Measurements from ENCODE around the gene CACNA1B. TPM values are rescaled to one million over a fixed set of nuclear protein-coding genes. Genes with fewer than 3 reads are reported as not detected.
A peak's percentile ranks its signal among the peaks of the same experiment; 100 is the strongest.
"Not testable (repeated sequence)": the region's sequence is repeated elsewhere in the genome, so short reads cannot be mapped to it uniquely, and the experiment has no call there.

The CACNA1B gene
- total RNA-seq, 1 donor from 2014 or later = 0.84 TPM

- peak overlapping the region; percentile 48 for H3K4me3 ChIP-seq (ENCODE audit: low read depth, low read length)
- not testable (repeated sequence) for DNase-seq (ENCODE audit: low read depth); H3K36me3 ChIP-seq (ENCODE audit: control insufficient read depth, insufficient read depth, low read length); H3K27me3 ChIP-seq (ENCODE audit: control insufficient read depth, insufficient read depth, low read length)
These were observed 272.4 kb downstream of the CACNA1B start for GRCh38 chr9:138149672-138150656.

- H3K36me3 ChIP-seq (ENCODE audit: control insufficient read depth, insufficient read depth, low read length); H3K4me3 ChIP-seq (ENCODE audit: low read depth, low read length); H3K27me3 ChIP-seq (ENCODE audit: control insufficient read depth, insufficient read depth, low read length); DNase-seq (ENCODE audit: low read depth): not testable (repeated sequence)
These were observed 278.2 kb downstream of the CACNA1B start for GRCh38 chr9:138155788-138156187.

GRCh38 chr9:138166793-138167192 is 289.2 kb downstream of the CACNA1B start:
- DNase-seq (ENCODE audit: low read depth); H3K27me3 ChIP-seq (ENCODE audit: control insufficient read depth, insufficient read depth, low read length); H3K36me3 ChIP-seq (ENCODE audit: control insufficient read depth, insufficient read depth, low read length); H3K4me3 ChIP-seq (ENCODE audit: low read depth, low read length): not testable (repeated sequence)
